HUES48 (cell line): Measurements from ENCODE around the gene LRRK1.

Experiments used
- H3K27ac ChIP-seq: one replicate; pipeline ENCODE4 v1.7.0; 2013; ENCODE audit warnings: low read depth, low read length, inconsistent platforms
- H3K27me3 ChIP-seq: 2 replicates; pipeline ENCODE4 v1.6.1; 2013; ENCODE audit warnings: mild to moderate bottlenecking, low read length; ENCODE audit not compliant: control insufficient read depth, insufficient read depth
- H3K36me3 ChIP-seq: 2 replicates; pipeline ENCODE4 v1.6.1; 2013; ENCODE audit warnings: low read length; ENCODE audit not compliant: control insufficient read depth, insufficient read depth
- H3K4me1 ChIP-seq: 2 replicates; pipeline ENCODE4 v1.6.1; 2013; ENCODE audit warnings: mild to moderate bottlenecking, low read length; ENCODE audit not compliant: control insufficient read depth, insufficient read depth
- H3K4me3 ChIP-seq: 2 replicates; pipeline ENCODE4 v1.5.1; 2013; ENCODE audit warnings: mild to moderate bottlenecking, low read depth, low read length
- H3K9ac ChIP-seq: 2 replicates; pipeline ENCODE4 v1.6.1; 2013; ENCODE audit warnings: mild to moderate bottlenecking, low read depth, low read length, moderate library complexity
- H3K9me3 ChIP-seq: 2 replicates; pipeline ENCODE4 v1.6.1; 2013; ENCODE audit warnings: low read length; ENCODE audit not compliant: control insufficient read depth, insufficient read depth

LRRK1 gene

GRCh38 chr15:101047301-101047781 lies 128.2 kb downstream of the LRRK1 start:
- Histone ChIP-seq H3K4me3 (peak overlapping the region; percentile 2; the same call in 1 of the 2 replicates), H3K9ac (no peak overlapping the region), H3K27me3 (peaks cover 16% of the 10 kb centered on the region), H3K9me3 (no peaks in the 10 kb centered on the region), H3K4me1 (peaks cover 18% of the 10 kb centered on the region; the same call in 1 of the 2 replicates), H3K36me3 (no peaks in the 10 kb centered on the region), H3K27ac (peak overlapping the region; percentile 28)

DNA sequence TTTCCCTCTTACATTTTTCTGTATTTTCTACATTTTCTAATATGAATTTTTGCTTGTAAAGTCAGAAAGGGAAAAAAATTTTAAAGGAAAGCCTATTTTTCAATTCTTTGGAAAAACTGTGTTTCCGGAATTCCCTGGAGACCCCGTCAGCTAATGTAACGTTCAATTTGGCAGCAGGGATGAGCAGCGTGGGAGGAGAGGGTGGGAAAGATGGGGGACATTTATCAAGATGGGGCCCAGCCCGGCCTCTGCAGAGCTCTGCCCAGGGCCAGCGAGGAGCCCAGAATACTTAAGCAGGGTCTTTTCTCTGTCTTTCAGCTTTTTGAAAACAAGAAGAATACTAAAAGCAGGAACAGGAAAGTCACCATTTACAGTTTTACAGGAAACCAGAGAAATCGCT lies 129.0 kb downstream of the LRRK1 start:
- Histone ChIP-seq H3K27me3 (peaks cover 16% of the 10 kb centered on the region), H3K36me3 (no peaks in the 10 kb centered on the region), H3K9me3 (no peaks in the 10 kb centered on the region), H3K4me1 (peaks cover 18% of the 10 kb centered on the region; the same call in 1 of the 2 replicates), H3K4me3 (no peak overlapping the region), H3K9ac (no peak overlapping the region), H3K27ac (no peak overlapping the region)

- no peak overlapping the region for H3K4me3 ChIP-seq
- no peaks in the 10 kb centered on the region for H3K9me3 ChIP-seq
- H3K27me3 ChIP-seq, result peaks cover 16% of the 10 kb centered on the region
- H3K4me1 ChIP-seq, result peaks cover 18% of the 10 kb centered on the region; the same call in 1 of the 2 replicates
- no peaks in the 10 kb centered on the region for H3K36me3 ChIP-seq
- H3K27ac ChIP-seq, result no peak overlapping the region
- no peak overlapping the region for H3K9ac ChIP-seq
These were observed 129.4 kb downstream of the LRRK1 start for GRCh38 chr15:101048581-101049030.

DNA sequence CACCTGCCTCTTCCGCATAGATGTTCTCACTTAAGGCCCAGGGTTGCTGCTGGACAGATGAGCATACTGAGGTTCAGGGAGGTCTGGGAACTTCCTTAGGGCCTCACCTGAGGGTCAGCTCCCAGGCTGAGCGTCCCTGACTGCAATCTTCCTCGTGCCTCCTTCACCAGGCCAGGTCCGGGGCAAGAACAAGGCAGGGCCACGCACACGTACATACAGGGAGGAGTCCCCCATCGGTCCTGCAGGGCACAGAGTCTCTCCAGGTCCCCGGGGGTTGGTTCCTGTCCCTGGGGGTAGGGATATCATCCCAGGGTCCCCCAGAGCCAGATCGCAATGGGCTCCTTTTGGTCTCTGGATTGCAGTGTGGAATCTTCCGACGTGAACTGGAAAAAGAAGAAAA lies 130.1 kb downstream of the LRRK1 start:
- no peak overlapping the region for H3K4me3 ChIP-seq
- no peaks in the 10 kb centered on the region for H3K36me3 ChIP-seq
- H3K9me3 ChIP-seq, result no peaks in the 10 kb centered on the region
- no peak overlapping the region for H3K9ac ChIP-seq
- peaks cover 16% of the 10 kb centered on the region for H3K27me3 ChIP-seq
- peaks cover 18% of the 10 kb centered on the region; the same call in 1 of the 2 replicates for H3K4me1 ChIP-seq
- H3K27ac ChIP-seq, result no peak overlapping the region

- H3K27me3 ChIP-seq, result peaks cover 16% of the 10 kb centered on the region
- no peak overlapping the region for H3K9ac ChIP-seq
- no peaks in the 10 kb centered on the region for H3K36me3 ChIP-seq
- no peak overlapping the region for H3K27ac ChIP-seq
- H3K4me3 ChIP-seq, result no peak overlapping the region
- peaks cover 18% of the 10 kb centered on the region; the same call in 1 of the 2 replicates for H3K4me1 ChIP-seq
- H3K9me3 ChIP-seq, result no peaks in the 10 kb centered on the region
These were observed 130.9 kb downstream of the LRRK1 start for GRCh38 chr15:101049856-101050622.

DNA sequence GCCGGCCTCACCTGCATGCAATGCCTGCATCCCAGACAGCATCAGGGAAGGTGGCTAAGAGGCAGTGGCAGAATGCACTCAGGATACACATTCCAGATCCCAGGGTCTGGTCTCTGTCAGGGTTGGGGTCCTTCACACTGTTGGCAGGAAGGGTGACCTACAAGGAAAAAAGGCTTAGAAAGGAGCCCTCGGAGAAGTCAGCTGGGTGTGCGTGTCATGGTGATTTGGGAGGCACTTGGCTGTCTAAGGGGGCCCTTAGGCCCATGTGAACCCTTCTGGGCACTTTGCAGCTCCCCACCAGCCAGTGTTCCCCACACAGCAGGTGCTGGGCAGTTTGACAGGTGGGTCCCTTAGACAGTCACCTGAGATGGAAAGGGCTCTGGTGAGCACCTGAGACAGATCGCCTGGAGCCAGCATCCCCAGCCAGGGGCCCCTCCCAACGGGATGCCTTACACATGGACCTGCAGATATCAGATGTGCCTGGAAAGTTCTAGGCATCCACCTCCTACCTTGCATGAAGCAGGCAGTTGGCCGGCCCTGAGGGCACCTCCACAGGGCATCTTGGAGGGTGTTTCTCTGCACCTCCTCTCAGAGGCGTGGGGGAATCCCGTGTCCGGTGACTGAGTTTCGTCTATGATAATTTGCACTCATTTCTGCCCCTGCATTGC lies 131.6 kb downstream of the LRRK1 start:
- peaks cover 13% of the 10 kb centered on the region for H3K27me3 ChIP-seq
- no peak overlapping the region for H3K9ac ChIP-seq
- H3K9me3 ChIP-seq, result no peaks in the 10 kb centered on the region
- H3K4me3 ChIP-seq, result no peak overlapping the region
- H3K27ac ChIP-seq, result no peak overlapping the region
- no peaks in the 10 kb centered on the region for H3K36me3 ChIP-seq
- peaks cover 18% of the 10 kb centered on the region; the same call in 1 of the 2 replicates for H3K4me1 ChIP-seq

- Histone ChIP-seq H3K27me3 (peaks cover 7% of the 10 kb centered on the region; the same call in 1 of the 2 replicates), H3K4me3 (no peak overlapping the region), H3K36me3 (no peaks in the 10 kb centered on the region), H3K9me3 (no peaks in the 10 kb centered on the region), H3K27ac (no peak overlapping the region), H3K9ac (no peak overlapping the region), H3K4me1 (peaks cover 13% of the 10 kb centered on the region; the same call in 1 of the 2 replicates)
These were observed 132.3 kb downstream of the LRRK1 start for GRCh38 chr15:101051291-101052030.

GRCh38 chr15:101052031-101052620 lies 133.0 kb downstream of the LRRK1 start:
- H3K4me1 ChIP-seq, result peaks cover 6% of the 10 kb centered on the region; the same call in 1 of the 2 replicates
- H3K9ac ChIP-seq, result no peak overlapping the region
- 0 out of 2 replicates have a peak, but pooled peaks cover 4% of the 10 kb centered on the region for H3K27me3 ChIP-seq
- no peaks in the 10 kb centered on the region for H3K9me3 ChIP-seq
- H3K27ac ChIP-seq, result no peak overlapping the region
- H3K36me3 ChIP-seq, result no peaks in the 10 kb centered on the region
- no peak overlapping the region for H3K4me3 ChIP-seq

- Histone ChIP-seq H3K27me3 (0 out of 2 replicates have a peak, but pooled peaks cover 4% of the 10 kb centered on the region), H3K9ac (no peak overlapping the region), H3K9me3 (no peaks in the 10 kb centered on the region), H3K27ac (no peak overlapping the region), H3K4me1 (0 out of 2 replicates have a peak, but pooled peaks cover under 1% of the 10 kb centered on the region), H3K36me3 (no peaks in the 10 kb centered on the region), H3K4me3 (no peak overlapping the region)
These were observed 133.5 kb downstream of the LRRK1 start for GRCh38 chr15:101052681-101053121.

GRCh38 chr15:101053261-101053660 lies 134.1 kb downstream of the LRRK1 start:
- H3K9ac ChIP-seq, result no peak overlapping the region
- H3K4me3 ChIP-seq, result no peak overlapping the region
- H3K27ac ChIP-seq, result no peak overlapping the region
- no peaks in the 10 kb centered on the region for H3K4me1 ChIP-seq
- H3K9me3 ChIP-seq, result no peaks in the 10 kb centered on the region
- H3K36me3 ChIP-seq, result no peaks in the 10 kb centered on the region
- H3K27me3 ChIP-seq, result 0 out of 2 replicates have a peak, but pooled peaks cover 4% of the 10 kb centered on the region
